CD4-positive, alpha-beta T cell treated with Interleukin-1 beta for 1 hour (primary cell): ENCODE data around the gene PLEKHJ1.

Experiments
- DNase-seq, 2 donors: peaks; one replicate each; pipeline ENCODE4 v3.0.0-alpha.2; 2020 to 2022

Gene PLEKHJ1

DNA sequence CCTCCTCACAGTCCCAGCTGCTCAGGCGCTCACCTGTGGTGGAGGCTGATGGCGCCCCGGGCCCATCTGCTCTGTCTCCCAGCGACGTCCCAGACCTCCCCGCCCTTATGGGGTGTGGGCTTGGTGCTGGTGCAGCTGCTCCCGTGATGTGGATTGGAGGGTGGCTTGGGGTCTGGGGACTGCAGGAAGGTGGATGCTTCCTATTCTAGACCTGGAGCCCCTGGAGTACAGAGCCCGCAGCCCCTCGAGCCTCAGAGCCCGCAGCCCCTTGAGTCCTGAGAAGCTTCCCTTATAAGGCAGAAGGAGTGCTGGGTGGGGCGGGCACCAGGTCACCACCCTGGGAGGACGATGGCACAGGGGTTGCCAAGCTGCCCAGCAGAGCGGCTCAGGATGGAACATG lies 40.8 kb downstream of the PLEKHJ1 start:
- no peak for DNase-seq

DNA sequence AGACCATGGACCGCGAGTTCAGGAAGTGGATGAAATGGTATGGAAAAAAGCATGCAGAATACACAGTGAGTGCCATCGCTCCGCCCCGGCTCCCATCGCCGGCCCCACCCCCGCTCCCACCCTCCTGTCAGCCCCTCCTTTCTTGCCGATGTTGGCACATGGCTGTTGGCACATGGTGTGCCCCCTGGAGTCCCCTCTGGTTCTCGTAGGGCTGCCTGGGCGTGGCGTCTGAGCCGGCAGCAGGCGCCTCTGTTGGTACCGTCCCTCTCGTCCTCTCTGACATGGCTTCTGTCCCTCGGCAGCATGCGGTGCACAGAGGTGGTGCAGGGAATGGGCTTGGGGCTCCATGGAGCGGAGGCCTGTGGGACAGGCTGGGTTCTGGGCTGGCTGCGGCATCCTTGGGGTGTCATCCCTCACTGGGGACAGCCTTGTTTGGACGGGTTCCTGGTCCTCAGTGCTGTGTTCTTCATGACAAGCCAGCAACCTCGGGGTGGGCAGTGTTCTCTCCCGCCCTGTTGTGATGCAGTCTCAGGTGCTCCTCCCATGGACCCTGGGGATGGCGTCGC lies 41.5 kb downstream of the PLEKHJ1 start:
- no peak for DNase-seq

DNA sequence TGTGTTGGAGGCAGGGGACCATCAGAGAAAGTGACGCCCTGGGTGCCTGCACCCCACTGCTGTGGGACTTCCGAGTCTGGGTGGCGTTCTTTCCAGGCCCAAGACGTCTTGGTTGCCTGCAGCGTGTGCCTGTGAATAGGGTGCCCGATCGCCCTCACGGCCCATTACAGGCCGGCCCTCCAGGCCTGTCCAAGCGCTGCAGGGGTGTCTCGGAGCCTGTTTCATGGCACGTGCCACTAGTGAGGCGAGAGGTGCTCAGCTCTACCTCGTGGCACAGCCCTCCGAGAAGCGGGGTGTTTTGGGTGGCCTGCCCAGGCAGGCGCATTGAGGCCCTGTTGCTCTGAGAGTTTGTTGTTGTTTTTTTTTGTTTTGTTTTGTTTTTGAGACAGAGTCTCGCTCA lies 42.3 kb downstream of the PLEKHJ1 start:
- no peak for DNase-seq

DNA sequence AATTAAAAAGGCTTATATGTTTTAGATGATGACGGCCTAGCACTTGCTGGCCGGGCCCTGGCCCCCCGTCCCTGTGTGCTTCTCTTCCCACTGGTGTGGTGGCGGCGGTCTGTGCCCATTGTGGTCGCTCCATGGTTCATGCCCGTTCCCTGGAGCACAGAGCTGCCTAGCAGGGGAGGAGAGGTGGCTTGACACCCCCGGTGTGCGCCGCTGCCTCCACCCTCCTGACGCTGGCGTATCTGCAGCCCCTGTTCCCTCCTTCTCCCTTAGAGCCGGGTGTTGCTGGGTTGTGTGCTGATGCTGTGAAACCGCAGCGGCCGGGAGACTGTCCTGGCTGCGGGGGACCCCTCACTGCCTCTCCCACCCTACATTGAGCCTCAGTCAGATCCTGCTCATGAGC lies 43.3 kb downstream of the PLEKHJ1 start:
- no peak for DNase-seq

DNA sequence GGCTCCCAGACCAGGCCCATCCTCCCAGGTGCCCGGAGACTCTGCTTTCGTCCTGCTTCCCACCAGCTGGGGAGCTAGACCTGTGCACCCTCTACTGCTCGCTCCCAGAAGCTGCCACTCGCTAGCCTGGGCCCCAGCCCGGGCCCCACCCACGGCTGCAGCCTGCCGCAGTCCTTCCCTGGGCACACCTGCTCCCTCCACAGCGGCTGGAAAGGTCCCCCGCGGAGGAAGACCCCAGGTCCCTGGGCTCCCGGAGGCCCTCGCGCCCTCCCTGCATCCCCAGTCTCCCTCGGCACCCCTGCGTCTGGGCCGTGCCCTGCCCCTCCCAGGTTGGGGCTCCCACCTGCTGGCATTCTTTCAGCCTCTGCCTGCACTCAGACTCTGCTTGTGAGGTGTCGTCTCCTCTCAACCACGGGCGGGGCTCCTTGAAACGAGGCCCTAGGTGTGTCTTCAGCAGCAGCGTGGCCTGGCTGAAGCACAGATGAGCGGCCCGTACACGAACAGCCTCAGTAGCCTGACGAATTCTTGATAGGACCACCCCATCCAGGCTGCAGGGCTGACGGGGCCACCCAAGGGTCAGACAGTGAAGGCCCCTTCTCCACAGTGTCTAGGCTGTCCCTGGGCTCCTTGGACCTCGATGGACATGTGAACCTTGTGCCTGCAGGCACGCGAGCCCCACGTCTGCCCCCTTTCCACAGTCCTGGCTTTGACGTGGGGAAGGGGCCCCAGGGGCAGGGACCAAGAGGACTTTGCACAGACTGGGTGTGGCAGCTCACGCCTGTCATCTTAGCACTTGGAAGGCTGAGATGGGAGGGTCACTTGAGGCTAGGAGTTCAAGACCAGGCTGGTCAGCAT lies 44.4 kb downstream of the PLEKHJ1 start:
- no peak for DNase-seq

DNA sequence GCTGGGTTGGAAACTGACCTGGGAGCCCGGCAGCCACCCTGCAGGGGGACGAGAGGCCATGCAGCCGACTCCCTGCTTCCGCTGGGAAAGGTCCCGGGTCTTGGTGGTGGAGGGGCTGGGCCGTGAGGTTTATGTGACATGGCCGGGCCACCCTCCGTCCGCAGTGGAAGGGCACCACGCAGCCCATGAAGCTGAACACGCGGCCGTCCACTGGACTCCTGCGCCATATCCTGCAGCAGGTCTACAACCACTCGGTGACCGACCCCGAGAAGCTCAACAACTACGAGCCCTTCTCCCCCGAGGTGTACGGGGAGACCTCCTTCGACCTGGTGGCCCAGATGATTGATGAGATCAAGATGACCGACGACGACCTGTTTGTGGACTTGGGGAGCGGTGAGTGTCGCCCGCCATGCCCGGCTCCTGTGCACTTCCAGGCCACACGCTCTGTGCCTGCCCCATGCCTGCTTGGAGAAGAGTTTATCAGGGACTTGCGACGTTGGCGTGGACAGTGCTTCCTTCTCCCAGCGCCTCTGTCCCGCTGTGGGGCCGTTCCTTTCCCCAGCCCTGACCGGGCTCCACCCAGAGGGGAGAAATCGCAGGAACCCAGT lies 45.2 kb downstream of the PLEKHJ1 start:
- no peak for DNase-seq

DNA sequence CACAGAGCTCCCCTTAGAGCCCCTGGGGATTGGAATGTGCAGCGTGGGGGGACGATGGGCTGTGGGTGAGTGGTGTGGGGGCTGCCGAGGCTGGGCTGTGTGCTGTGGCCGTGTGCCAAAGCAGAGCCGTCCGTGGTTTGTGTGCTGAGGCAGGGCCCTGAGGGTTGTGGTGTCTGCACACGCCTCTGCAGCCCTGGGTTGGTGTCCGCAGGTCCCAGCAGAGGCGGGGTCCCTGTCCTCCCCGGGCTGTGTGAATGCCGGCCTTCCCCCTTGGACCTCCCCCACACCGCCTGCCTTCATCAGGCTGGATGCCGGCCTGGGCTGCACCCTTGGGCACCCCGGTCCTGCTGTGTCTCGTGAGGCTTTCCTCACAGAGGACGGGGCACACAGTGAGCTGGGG lies 46.2 kb downstream of the PLEKHJ1 start:
- DNase-seq, result no peak

DNA sequence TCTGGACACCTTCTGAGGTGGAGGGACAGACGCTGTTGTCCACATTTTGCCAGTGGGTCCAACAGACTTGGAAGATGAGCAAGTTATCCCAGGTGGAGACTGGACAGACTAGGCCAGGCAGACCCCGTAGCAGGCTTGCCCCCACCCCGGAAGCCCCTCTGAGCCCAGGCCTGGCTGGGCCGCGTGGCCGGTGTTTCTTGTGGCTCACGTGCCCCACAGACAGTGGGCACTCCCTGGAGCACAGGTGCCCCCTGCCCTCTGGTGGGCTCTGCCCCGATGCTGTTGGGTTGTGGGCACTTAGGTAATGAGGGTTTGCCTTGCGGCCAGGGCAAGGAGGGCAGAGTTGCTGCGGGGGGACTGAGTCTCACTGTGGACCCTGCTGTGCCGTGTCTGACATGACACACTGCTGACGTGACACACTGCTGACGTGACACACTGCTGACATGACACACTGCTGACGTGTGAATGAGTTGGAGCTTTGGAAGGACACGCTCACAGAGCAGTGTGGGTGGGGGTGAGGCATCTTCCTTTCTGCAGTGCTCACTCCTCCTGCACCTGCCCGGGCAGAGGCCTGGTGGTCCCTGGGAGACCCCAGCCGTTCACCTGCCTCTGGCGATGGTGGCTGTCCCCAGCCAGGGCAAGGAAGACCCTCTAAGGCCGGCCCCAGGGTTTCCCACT lies 47.3 kb downstream of the PLEKHJ1 start:
- no peak for DNase-seq

DNA sequence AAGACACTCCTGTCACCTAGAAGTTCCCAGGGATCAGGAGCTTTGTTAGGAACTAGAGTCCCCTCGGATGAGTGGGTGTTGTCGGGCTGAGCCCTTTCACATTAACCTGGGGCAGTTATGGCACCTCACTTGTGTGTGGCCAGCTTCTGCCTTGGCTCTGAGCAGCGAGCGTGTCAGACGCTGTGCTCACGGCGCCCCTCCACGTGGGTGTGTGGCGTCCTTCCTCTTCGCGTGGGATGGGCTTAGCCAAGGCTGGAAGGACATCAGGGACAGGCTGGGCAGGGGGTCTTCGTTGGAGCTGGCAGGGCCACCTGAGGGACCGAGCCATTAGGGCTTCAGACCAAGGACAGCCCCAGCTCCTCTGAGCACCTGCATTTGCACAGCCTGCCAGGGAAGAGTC lies 49.0 kb downstream of the PLEKHJ1 start:
- DNase-seq, result no peak

DNA sequence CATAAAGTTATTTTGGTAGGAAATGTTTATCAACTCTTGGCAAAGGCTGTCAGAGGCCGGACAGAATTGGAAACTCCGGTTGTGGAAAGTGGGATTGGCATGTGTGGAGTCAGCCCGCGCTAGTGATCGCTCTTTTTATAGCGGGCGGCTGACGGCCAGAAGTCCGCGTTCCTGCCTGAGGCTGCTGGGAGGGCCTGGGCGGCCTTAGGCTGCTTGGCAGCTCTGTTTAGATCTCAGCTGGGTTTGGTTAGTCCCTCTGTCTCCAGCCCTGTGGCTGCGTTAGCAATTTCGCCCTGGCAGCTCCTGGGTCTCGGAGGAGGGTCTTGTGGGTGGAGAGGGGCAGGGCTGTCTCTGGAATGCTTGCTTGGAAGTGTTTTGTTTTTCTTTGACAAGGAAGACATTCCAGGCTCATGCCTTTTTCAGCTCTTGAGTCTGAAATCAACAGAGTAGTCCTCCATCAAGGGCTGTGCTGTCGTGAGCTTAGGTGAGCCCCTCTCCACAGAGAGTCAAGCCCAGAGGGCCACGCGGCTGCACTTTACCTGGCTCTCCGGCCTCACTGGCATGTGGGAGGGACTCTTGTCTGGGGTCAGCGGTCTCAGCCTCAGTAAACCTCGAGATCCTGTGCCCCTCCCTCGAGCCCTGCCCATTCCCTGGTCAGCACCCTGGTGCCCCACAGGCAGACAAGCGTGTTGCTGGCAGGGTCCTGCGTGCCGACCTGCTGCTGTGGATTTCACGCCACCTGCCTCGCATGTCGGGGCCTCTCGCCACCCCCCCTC lies 49.9 kb downstream of the PLEKHJ1 start:
- no peak for DNase-seq

DNA sequence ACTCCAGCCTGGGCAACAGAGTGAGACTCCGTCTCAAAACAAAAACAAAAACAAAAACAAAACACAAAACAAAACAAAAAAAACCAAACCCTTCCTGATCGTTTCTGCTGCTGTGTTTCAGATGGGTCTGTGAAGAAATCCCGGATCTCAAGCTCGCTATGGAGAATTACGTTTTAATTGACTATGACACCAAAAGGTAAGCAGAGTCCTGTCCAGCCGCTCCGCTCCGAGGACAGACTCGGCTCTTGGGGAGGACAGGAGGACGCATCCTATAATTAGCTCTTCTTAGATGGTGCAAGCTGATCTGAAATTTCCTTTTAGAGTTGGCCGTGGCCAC lies 50.4 kb downstream of the PLEKHJ1 start:
- no peak for DNase-seq

DNA sequence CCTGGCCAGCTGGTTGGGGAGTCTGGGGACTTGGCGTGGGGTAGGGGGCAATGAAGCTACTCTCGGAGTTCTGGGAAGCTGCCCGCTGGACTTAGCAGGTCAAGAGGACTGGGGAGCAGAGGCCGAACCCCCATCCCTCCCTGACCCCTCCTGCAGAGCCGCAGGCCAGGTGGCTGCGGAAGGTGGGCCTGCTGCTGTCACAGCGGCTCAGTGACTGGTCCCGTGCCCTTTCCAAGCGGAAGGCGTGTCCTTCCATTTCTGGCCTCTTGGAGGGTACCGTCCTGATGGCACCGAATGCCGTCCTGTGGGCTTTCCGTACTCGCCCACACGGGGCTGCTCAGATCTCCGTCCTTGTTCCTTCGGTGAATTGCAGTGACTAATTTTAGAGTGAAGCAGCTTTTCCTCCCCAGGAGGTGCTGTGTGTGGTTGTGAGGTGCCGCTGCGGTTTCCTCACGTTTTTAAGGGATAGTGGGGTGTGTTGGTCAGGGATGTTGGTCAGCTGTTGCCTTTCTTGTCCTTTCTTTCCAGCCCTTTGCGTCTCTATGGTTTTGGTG lies 51.6 kb downstream of the PLEKHJ1 start:
- DNase-seq, result no peak
